Tibial artery (tissue), 4 donors: Measurements from ENCODE around the gene GRIK3.
"Not testable (repeated sequence)": the region's sequence is repeated elsewhere in the genome, so short reads cannot be mapped to it uniquely, and the experiment has no call there.

ENCODE experiments used
- DNase-seq, 2 donors: peaks; one replicate each; pipeline ENCODE4 v3.0.0-alpha.2; 2019
- H3K27ac ChIP-seq, 2 donors: fragments of 200-600 bp; sonication (generic) in 1 of 2; 1 replicate in 1 of 2; 2 replicates in 1 of 2; pipeline ENCODE4 v1.5.1; 2018 to 2019; ENCODE audit warnings: mild to moderate bottlenecking in 1 of 2
- H3K27me3 ChIP-seq, 2 donors: fragments of 200-600 bp; sonication (generic) in 1 of 2; one replicate each; pipeline versions ENCODE4 v1.5.1 to v1.6.0; 2016 to 2019
- H3K36me3 ChIP-seq, 3 donors: fragments of 200-600 bp; sonication (generic) in 2 of 3; one replicate each; pipeline ENCODE4 v1.5.1; 2016 to 2019; ENCODE audit warnings: mild to moderate bottlenecking in 2 of 3
- H3K4me1 ChIP-seq, 4 donors: fragments of 200-600 bp; sonication (generic) in 2 of 4; 1 replicate in 3 of 4; 2 replicates in 1 of 4; pipeline ENCODE4 v1.5.1; 2016 to 2019
- H3K4me3 ChIP-seq, 2 donors: fragments of 200-600 bp; sonication (generic) in 1 of 2; 1 replicate in 1 of 2; 2 replicates in 1 of 2; pipeline ENCODE4 v1.5.1; 2018 to 2019; ENCODE audit warnings: mild to moderate bottlenecking in 2 of 2
- H3K9me3 ChIP-seq, 3 donors: fragments of 200-600 bp; sonication (generic) in 1 of 3; one replicate each; pipeline ENCODE4 v1.5.1; 2016 to 2019
- intact Hi-C: fragments of 100-400 bp; cut with DNase I; formaldehyde crosslinking; loops from one replicate; pipeline ENCODE4 v1.15.0; 2023; ENCODE audit warnings: low total_unique reads
- TF ChIP-seq, protein P1 (sequence below), 2 experiments: fragments of 200-600 bp in 1 of 2; fragments of 450-650 bp in 1 of 2; IDR thresholded peaks; one replicate each; pipeline ENCODE4 v1.5.1; 2017 to 2019; ENCODE audit warnings: antibody characterized with exemption in 2 of 2, mild to moderate bottlenecking in 1 of 2, moderate library complexity in 1 of 2

Gene GRIK3

DNA sequence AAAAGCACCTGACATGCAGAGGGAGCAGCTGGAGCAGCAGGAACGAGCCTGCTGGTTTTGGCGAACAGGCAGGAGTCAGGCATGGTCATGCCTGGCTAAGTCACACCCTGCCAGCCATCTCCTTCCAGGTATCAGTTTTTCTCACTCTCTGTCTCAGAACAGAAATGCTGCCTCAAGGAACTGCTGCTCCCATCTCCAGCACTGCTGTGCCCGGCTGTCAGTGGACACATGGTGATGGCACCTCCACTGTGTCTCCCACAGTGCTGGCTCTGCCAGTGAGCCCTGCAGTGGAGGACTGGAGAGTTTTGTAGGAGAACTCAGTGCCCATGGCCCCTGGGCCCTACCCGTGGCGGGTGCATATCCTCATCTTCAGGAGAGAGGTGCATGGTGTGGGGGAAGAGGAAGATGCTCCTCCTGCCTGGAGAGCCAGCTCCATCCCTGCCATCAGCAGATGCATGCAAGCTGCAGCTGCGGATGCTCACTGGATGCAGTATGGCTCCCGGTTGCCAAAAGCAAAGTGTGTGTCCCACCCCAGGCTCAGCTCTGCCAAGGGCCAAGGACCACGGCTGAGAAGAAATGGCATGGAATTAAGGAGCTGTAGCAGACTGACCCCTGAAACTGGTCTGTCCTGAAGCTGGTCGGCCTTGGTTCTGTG lies 114.7 kb downstream of the GRIK3 start:
- Histone ChIP-seq H3K4me3 (no peak overlapping the region), H3K27me3 (peaks cover 0 to 37% of the 10 kb centered on the region in 2 donors), H3K27ac (no peak overlapping the region), H3K9me3 (no peaks in the 10 kb centered on the region), H3K36me3 (no peaks in the 10 kb centered on the region), H3K4me1 (no peaks in the 10 kb centered on the region)
- peak in 1 of 2 donors; percentile 38 for DNase-seq
- intact Hi-C loops, result no loop called here
- TF ChIP-seq, protein P1, sequence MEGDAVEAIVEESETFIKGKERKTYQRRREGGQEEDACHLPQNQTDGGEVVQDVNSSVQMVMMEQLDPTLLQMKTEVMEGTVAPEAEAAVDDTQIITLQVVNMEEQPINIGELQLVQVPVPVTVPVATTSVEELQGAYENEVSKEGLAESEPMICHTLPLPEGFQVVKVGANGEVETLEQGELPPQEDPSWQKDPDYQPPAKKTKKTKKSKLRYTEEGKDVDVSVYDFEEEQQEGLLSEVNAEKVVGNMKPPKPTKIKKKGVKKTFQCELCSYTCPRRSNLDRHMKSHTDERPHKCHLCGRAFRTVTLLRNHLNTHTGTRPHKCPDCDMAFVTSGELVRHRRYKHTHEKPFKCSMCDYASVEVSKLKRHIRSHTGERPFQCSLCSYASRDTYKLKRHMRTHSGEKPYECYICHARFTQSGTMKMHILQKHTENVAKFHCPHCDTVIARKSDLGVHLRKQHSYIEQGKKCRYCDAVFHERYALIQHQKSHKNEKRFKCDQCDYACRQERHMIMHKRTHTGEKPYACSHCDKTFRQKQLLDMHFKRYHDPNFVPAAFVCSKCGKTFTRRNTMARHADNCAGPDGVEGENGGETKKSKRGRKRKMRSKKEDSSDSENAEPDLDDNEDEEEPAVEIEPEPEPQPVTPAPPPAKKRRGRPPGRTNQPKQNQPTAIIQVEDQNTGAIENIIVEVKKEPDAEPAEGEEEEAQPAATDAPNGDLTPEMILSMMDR (IDR thresholded peaks at IDR 0.05), result no peak

DNA sequence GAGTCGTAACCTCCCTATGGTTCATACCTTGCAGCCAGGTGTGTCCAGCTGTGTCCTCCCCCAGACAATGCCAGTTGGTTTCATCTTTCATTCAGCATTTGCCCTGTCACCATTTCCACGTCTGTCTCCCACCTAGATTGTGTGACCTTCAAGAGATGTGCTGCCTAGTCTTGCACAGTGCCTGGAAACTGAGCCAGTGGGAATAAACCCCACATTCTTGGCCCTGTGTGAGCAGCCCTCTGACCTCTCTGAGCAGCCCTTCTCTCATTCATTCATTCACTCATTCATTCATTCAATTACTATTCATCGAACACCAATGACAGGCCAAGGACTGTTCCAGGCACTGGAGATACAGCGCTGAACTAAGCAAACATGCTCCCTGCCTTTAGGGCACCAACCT lies 115.7 kb downstream of the GRIK3 start:
- intact Hi-C loops, result no loop called here
- peaks cover 0 to 32% of the 10 kb centered on the region in 2 donors for H3K27me3 ChIP-seq
- no peak overlapping the region for H3K27ac ChIP-seq
- H3K4me3 ChIP-seq, result no peak overlapping the region
- TF ChIP-seq, protein P1 (IDR thresholded peaks at IDR 0.05), result no peak
- no peaks in the 10 kb centered on the region for H3K9me3 ChIP-seq
- H3K36me3 ChIP-seq, result no peaks in the 10 kb centered on the region
- no peaks in the 10 kb centered on the region for H3K4me1 ChIP-seq
- peak in 1 of 2 donors; percentile 7 for DNase-seq

DNA sequence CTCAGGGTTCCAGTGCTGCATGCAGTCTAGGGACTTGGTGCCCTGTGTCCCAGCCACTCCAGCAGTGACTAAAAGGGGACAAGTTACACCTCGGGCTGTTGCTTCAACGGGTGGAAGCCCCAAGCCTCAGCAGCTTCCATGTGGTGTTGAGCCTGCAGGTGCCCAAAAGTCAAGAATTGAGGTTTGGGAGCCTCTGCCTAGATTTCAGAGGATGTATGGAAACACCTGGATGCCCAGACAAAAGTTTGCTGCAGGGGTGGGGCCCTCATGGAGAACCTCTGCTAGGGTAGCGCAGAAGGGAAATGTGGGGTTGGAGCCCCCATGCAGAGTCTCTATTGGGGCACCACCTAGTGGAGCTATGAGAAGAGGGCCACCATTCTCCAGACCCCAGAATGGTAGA lies 117.8 kb downstream of the GRIK3 start:
- intact Hi-C loops, H3K4me1 ChIP-seq, H3K4me3 ChIP-seq, H3K9me3 ChIP-seq, H3K36me3 ChIP-seq, H3K27ac ChIP-seq, DNase-seq: not testable (repeated sequence)
- peaks cover 0 to 29% of the 10 kb centered on the region in 2 donors for H3K27me3 ChIP-seq

DNA sequence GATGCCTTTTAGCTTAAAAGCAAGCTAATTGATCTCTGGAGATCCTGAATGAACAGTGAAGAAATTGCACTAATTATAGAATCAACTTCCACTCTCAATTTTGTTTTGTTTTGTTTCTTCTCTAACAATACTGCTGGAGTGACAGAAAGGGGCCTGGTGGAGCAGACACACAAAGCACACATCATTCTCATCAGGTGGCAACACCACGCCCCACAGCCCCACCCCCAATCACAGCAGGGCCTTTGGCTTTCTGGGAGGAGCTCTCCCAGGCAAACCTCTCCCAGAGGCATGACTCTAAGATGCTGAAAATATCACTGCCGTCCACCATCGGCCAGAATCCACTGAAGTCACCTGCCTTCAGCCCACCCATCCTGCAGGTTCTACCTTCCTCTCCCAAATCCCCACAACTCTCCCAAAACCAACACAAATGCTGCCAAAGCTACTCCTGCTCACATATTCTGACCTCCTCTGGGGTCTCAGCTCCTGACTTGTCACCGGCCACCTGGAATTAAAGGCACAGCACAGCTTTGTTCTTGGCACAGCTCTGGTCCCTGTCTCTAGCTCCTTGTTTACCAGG lies 120.7 kb downstream of the GRIK3 start:
- intact Hi-C loops, result no loop called here
- DNase-seq, result peak in 1 of 2 donors; percentile 17
- peaks cover 0 to 17% of the 10 kb centered on the region in 2 donors for H3K27me3 ChIP-seq
- no peak overlapping the region for H3K27ac ChIP-seq
- no peaks in the 10 kb centered on the region for H3K9me3 ChIP-seq
- no peaks in the 10 kb centered on the region for H3K36me3 ChIP-seq
- no peak overlapping the region for H3K4me3 ChIP-seq
- TF ChIP-seq, protein P1 (IDR thresholded peaks at IDR 0.05), result no peak
- H3K4me1 ChIP-seq, result no peaks in the 10 kb centered on the region

DNA sequence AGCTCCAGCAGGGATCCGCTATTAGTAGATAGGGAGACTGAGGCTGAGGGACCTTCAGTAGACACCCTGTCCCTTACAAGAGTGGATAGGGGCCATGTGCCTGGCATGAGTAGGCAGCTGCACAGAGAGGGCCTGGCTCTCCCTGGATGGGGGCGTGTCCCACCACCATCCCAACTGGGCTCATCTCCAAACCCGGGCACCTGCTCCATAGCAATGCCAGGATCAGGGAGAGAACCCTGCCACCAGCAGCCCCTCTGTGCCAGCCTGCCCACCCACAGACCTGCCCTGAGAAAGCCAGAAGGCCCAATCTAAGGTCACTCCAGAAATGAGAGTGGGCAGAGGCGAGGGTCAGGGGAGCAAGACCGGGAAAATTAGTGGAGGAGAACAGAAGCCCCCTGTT lies 121.3 kb downstream of the GRIK3 start:
- Histone ChIP-seq H3K36me3 (no peaks in the 10 kb centered on the region), H3K9me3 (no peaks in the 10 kb centered on the region), H3K27me3 (peaks cover 0 to 20% of the 10 kb centered on the region in 2 donors), H3K4me1 (no peaks in the 10 kb centered on the region), H3K27ac (no peak overlapping the region), H3K4me3 (no peak overlapping the region)
- no peak for DNase-seq
- intact Hi-C loops, result no loop called here
- TF ChIP-seq, protein P1 (IDR thresholded peaks at IDR 0.05), result no peak

DNA sequence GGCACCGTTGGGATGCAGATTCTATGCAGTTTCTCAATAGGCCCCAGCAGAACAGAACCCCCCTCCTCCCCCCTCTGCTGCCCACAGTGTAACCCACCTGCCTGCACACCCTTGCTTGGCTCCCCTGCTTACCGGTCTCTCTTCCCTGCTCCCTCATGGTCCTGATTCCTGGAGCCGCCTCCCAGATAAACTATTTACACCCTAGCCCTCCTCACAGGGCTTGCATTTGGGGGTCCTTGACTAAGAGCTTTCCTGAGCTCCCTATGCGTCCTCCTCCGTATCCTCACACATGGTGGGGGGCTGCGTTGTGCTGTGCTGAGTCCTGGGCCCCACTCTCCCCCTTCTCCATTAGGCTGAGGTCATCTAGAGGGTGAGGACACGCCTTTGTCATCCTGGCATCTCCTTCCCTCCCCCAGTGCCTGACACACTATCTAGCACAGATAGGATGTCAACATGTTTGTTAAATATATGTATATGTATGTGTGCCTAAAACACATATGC lies 121.9 kb downstream of the GRIK3 start:
- TF ChIP-seq, protein P1 (IDR thresholded peaks at IDR 0.05), result no peak
- intact Hi-C loops, result no loop called here
- Histone ChIP-seq H3K4me1 (no peaks in the 10 kb centered on the region), H3K36me3 (no peaks in the 10 kb centered on the region), H3K4me3 (no peak overlapping the region), H3K27ac (no peak overlapping the region), H3K27me3 (peaks cover 0 to 25% of the 10 kb centered on the region in 2 donors), H3K9me3 (no peaks in the 10 kb centered on the region)
- peak in 1 of 2 donors; percentile 44 for DNase-seq
